ENCODE results near the gene SMAP1.

Gene SMAP1

DNA sequence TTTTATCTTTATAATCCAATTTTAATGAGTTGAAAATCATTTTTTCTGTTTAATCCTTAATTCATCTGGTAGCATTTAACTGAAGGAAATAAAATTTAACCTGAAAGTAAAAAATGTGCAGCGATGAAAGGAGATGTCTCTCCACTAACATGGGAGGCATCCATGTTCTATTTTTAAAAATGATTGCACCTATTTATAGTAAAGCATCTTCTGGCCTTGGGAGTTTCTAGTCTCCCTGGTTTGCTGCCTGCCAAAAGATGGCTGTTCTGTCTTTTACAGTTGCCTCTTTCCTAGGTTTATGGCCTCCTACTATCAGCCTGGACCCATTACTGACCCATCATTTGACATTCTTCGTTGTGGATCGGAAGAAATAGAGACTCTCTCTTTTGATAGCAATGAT, 146.2 kb downstream of the SMAP1 start:
- Histone ChIP-seq H3K27ac (ENCODE audit: low read depth, low read length) (no peak overlapping the region), H3K4me1 (ENCODE audit: insufficient read depth, low read length) (no peaks in the 10 kb centered on the region), H3K9ac (ENCODE audit: low read depth, low read length) (no peak overlapping the region), H3K27me3 (ENCODE audit: insufficient read depth, low read length) (no peaks in the 10 kb centered on the region), H3K9me3 (ENCODE audit: insufficient read depth, low read depth, low read length) (no peaks in the 10 kb centered on the region), H3K4me3 (ENCODE audit: low read length) (no peak overlapping the region), H3K36me3 (ENCODE audit: insufficient read depth, low read length) (no peaks in the 10 kb centered on the region)
- WGBS, result 82% methylated on average over 3 of the region's 3 CpGs

DNA sequence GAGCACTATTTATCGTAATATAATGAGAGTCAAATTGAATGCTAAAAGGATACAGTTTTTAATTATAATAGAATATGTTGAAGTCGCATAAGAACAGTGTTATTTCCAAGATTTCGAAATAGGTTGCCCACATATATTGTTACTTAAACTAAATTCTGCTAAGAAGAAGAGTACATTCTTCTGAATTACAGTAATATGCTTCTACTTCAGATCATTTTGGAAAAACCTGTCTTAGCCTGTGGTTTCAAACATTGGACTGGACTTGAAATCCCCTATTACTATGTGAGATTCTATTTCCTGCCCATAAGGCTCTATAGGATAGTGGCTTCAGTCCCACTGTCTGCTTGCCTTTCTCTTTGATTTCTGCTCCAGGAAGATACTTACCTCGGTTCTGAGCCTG, 152.0 kb downstream of the SMAP1 start:
- H3K36me3 ChIP-seq (ENCODE audit: insufficient read depth, low read length), result no peaks in the 10 kb centered on the region
- no peak overlapping the region for H3K4me3 ChIP-seq (ENCODE audit: low read length)
- H3K9ac ChIP-seq (ENCODE audit: low read depth, low read length), result no peak overlapping the region
- H3K9me3 ChIP-seq (ENCODE audit: insufficient read depth, low read depth, low read length), result no peaks in the 10 kb centered on the region
- H3K27me3 ChIP-seq (ENCODE audit: insufficient read depth, low read length), result no peaks in the 10 kb centered on the region
- H3K27ac ChIP-seq (ENCODE audit: low read depth, low read length), result no peak overlapping the region
- H3K4me1 ChIP-seq (ENCODE audit: insufficient read depth, low read length), result no peaks in the 10 kb centered on the region
- whole genome bisulfite sequencing, result 100% methylated on average over 3 of the region's 4 CpGs

DNA sequence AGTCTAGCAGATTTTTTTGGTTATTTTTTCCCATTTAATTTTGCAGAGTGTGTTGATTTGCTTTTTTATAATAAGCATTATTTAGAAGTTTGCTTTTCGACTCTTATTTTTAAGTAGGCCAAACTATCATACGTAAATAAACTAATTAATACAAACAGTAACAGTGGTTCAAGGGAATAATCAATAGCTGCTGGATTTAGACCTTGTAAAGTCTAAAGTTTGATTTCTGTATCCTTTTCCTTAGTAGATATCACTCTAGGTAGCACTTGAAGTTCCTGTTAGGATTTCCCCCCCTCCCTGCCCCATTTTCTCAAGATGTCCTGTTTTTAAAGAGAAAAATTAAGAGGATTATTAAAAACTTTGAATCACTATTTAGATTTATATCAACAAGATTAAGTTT, 153.1 kb downstream of the SMAP1 start:
- no CpG with 5 or more reads among the region's 2 CpGs for WGBS
- Histone ChIP-seq H3K27ac (ENCODE audit: low read depth, low read length) (no peak overlapping the region), H3K9ac (ENCODE audit: low read depth, low read length) (no peak overlapping the region), H3K9me3 (ENCODE audit: insufficient read depth, low read depth, low read length) (no peaks in the 10 kb centered on the region), H3K4me1 (ENCODE audit: insufficient read depth, low read length) (no peaks in the 10 kb centered on the region), H3K36me3 (ENCODE audit: insufficient read depth, low read length) (no peaks in the 10 kb centered on the region), H3K4me3 (ENCODE audit: low read length) (no peak overlapping the region), H3K27me3 (ENCODE audit: insufficient read depth, low read length) (no peaks in the 10 kb centered on the region)

DNA sequence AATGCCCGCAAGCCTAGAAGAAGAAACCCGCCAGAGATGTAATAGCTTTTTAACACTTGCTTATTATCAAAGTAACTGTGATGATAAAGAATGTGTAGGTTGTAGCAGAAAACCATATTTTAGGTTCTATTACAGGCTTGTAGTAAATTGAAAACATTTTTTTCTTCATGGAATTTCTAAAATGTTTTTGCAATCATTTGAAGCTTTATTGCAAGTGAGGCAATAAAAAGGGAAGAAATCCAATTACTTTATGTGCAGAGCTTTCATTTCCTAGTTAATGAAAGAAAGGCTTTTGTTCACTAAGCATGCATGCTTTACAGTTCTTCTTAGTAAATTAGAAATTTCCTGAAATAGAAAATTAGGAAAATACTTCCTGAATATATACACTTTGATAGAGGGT, 154.1 kb downstream of the SMAP1 start:
- no peak overlapping the region for H3K9ac ChIP-seq (ENCODE audit: low read depth, low read length)
- no peaks in the 10 kb centered on the region for H3K27me3 ChIP-seq (ENCODE audit: insufficient read depth, low read length)
- no peaks in the 10 kb centered on the region for H3K9me3 ChIP-seq (ENCODE audit: insufficient read depth, low read depth, low read length)
- no peak overlapping the region for H3K27ac ChIP-seq (ENCODE audit: low read depth, low read length)
- no peaks in the 10 kb centered on the region for H3K36me3 ChIP-seq (ENCODE audit: insufficient read depth, low read length)
- no peak overlapping the region for H3K4me3 ChIP-seq (ENCODE audit: low read length)
- no peaks in the 10 kb centered on the region for H3K4me1 ChIP-seq (ENCODE audit: insufficient read depth, low read length)
- WGBS, result no CpG with 5 or more reads among the region's 2 CpGs

DNA sequence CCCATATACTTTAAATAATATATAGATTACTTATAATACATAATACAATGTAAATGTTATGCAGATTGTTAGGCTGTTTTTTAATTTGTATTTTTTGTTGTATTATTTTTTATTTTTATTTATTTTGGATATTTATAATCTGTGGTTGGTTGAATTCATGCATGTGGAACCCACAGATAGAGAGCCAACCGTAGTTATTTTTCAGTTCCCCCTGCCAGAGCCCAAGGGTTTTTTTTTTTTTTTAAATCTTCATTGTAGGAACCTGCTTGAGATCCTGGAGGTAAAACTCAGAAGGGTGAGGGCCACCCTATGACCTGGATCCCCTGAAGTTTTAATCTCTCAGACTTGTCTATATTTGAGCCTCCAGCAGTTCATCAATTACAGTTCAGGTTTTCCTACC, 156.0 kb downstream of the SMAP1 start:
- Histone ChIP-seq H3K4me3 (ENCODE audit: low read length) (no peak overlapping the region), H3K27ac (ENCODE audit: low read depth, low read length) (no peak overlapping the region), H3K4me1 (ENCODE audit: insufficient read depth, low read length) (no peaks in the 10 kb centered on the region), H3K27me3 (ENCODE audit: insufficient read depth, low read length) (no peaks in the 10 kb centered on the region), H3K9me3 (ENCODE audit: insufficient read depth, low read depth, low read length) (no peaks in the 10 kb centered on the region), H3K36me3 (ENCODE audit: insufficient read depth, low read length) (no peaks in the 10 kb centered on the region), H3K9ac (ENCODE audit: low read depth, low read length) (no peak overlapping the region)
- 85% methylated on average over 1 of the region's 1 CpG for whole genome bisulfite sequencing

DNA sequence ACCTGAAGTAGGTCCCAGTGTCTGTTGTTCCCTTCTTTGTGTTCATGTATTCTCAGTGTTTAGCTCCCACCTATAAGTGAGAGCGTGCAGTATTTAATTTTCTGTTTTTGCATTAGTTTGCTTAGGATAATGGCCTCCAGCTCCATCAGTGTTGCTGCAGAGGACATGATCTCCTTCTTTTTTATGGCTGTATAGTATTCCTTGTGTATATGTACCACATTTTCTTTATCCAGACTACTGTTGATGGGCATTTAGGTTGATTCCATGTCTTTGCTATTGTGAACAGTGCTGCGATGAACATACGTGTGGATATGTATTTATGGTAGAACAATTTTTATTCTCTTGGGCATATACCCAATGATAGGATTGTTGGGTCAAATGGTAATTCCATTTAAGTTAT, 163.7 kb downstream of the SMAP1 start:
- WGBS, result 98% methylated on average over 3 of the region's 3 CpGs
- no peaks in the 10 kb centered on the region for H3K36me3 ChIP-seq (ENCODE audit: insufficient read depth, low read length)
- no peak overlapping the region for H3K27ac ChIP-seq (ENCODE audit: low read depth, low read length)
- no peaks in the 10 kb centered on the region for H3K9me3 ChIP-seq (ENCODE audit: insufficient read depth, low read depth, low read length)
- H3K4me3 ChIP-seq (ENCODE audit: low read length), result no peak overlapping the region
- no peak overlapping the region for H3K9ac ChIP-seq (ENCODE audit: low read depth, low read length)
- no peaks in the 10 kb centered on the region for H3K4me1 ChIP-seq (ENCODE audit: insufficient read depth, low read length)
- no peaks in the 10 kb centered on the region for H3K27me3 ChIP-seq (ENCODE audit: insufficient read depth, low read length)

DNA sequence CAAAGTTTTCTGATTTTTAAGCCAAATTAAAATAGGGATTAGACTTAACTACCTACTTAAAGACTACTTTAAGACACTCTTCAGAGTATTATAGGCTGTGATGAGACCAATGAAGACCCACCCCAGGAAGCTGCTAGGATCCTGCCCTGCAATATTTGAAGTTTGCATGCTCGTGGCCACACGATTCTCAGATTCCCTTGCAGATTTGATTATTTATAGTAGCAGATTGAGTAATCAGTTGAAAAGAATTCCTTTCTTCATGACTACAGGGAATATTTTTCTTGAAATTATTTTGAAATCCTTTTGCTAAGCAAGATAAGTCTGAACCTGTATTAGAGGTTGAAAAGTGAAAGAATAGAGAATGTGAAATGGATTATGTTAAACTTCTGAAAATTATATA, 166.8 kb downstream of the SMAP1 start:
- Histone ChIP-seq H3K27ac (ENCODE audit: low read depth, low read length) (no peak overlapping the region), H3K4me1 (ENCODE audit: insufficient read depth, low read length) (peaks cover 4% of the 10 kb centered on the region; the same call in 1 of the 2 replicates), H3K27me3 (ENCODE audit: insufficient read depth, low read length) (no peaks in the 10 kb centered on the region), H3K4me3 (ENCODE audit: low read length) (no peak overlapping the region), H3K9ac (ENCODE audit: low read depth, low read length) (no peak overlapping the region), H3K36me3 (ENCODE audit: insufficient read depth, low read length) (no peaks in the 10 kb centered on the region), H3K9me3 (ENCODE audit: insufficient read depth, low read depth, low read length) (no peaks in the 10 kb centered on the region)
- 95% methylated on average over 2 of the region's 2 CpGs for WGBS

DNA sequence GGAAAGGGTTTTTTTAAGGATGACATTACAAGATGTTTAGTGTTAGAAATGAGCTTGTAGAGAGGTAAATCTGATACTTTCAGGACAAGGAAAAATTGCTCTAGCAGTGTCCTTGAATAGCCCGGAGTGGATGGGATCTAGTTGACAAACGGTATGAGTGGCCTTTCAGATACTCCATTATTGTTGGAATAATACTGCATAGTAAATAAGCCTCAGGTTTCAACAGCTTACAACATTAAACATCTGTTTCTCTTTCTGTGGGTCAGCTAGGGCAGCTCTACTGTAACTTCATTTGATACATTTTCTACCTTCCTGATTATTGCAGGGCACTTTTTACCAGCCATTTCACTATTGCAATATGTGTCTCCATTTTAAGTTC, 171.2 kb downstream of the SMAP1 start:
- Histone ChIP-seq H3K9me3 (ENCODE audit: insufficient read depth, low read depth, low read length) (no peaks in the 10 kb centered on the region), H3K4me3 (ENCODE audit: low read length) (no peak overlapping the region), H3K4me1 (ENCODE audit: insufficient read depth, low read length) (peaks cover 4% of the 10 kb centered on the region; the same call in 1 of the 2 replicates), H3K9ac (ENCODE audit: low read depth, low read length) (no peak overlapping the region), H3K36me3 (ENCODE audit: insufficient read depth, low read length) (no peaks in the 10 kb centered on the region), H3K27ac (ENCODE audit: low read depth, low read length) (no peak overlapping the region), H3K27me3 (ENCODE audit: insufficient read depth, low read length) (no peaks in the 10 kb centered on the region)
- whole genome bisulfite sequencing, result 90% methylated on average over 2 of the region's 2 CpGs

DNA sequence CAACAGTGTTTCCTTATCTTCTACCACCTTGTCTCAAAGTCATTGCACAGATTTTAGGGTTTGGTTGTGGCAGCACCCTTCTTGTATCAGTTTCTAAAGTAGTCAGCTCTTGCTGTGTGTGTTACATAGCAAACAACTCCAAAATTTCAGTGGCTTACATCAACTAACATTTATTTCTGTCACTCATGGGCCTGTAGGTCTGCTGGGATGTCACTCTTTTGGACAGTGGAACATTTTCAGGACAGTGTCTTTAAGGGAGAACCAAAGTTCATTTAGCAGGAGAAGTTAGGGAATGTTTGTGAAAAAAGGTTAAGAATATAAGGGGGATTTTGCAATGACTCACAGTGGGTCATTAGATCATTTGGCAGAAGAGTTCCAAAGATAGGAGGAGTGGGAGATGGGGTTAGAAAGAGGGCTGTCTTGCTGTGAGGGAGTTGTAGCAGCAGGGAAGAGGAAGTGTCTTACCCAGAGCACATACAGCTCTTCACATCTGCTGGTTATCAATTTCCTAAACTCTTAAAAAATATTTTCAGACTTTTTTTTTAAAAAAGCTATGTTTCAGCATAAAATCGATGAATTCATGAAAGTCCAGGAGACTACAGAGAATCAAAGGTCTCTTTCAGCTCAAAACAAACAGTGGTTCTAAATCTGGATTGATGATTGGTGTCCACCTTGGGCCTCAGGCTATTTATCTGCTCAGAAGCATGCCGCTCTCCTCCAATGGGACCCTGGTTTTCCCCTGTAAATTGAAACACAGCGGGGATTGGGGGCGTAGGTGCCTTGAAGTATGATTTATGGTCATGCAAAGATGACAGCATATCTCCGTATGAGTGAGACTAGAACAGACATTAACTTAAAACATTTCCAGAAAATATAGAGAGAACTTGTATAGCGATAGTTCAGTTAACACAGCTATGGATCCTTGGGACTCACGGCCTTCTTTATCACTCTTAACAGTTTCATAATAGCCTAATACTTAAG, 171.9 kb downstream of the SMAP1 start:
- H3K27me3 ChIP-seq (ENCODE audit: insufficient read depth, low read length), result no peaks in the 10 kb centered on the region
- no peak overlapping the region for H3K4me3 ChIP-seq (ENCODE audit: low read length)
- H3K9ac ChIP-seq (ENCODE audit: low read depth, low read length), result no peak overlapping the region
- peaks cover 4% of the 10 kb centered on the region; the same call in 1 of the 2 replicates for H3K4me1 ChIP-seq (ENCODE audit: insufficient read depth, low read length)
- 97% methylated on average over 7 of the region's 7 CpGs for WGBS
- H3K36me3 ChIP-seq (ENCODE audit: insufficient read depth, low read length), result no peaks in the 10 kb centered on the region
- H3K9me3 ChIP-seq (ENCODE audit: insufficient read depth, low read depth, low read length), result no peaks in the 10 kb centered on the region
- no peak overlapping the region for H3K27ac ChIP-seq (ENCODE audit: low read depth, low read length)

DNA sequence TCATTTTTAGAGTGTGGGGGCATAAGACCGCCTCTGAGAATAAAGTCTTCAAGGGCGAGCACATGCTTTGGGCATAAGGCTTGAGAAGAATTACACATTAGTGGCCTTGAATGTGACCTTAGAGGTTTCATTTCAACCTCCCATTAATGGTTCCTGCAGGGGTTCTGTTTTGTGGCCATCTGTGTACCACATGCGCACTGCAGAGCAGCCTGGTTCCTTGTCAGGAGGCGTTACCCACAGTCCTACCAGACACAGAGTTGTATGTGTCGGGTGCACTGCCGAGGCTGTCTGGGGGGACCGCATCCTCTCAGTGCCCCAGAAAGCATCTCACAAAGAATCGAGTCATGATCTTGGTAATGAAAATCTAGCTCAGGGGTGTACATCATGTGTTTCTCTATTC, 173.4 kb downstream of the SMAP1 start:
- Histone ChIP-seq H3K27ac (ENCODE audit: low read depth, low read length) (no peak overlapping the region), H3K36me3 (ENCODE audit: insufficient read depth, low read length) (no peaks in the 10 kb centered on the region), H3K9me3 (ENCODE audit: insufficient read depth, low read depth, low read length) (no peaks in the 10 kb centered on the region), H3K4me3 (ENCODE audit: low read length) (no peak overlapping the region), H3K27me3 (ENCODE audit: insufficient read depth, low read length) (no peaks in the 10 kb centered on the region), H3K4me1 (ENCODE audit: insufficient read depth, low read length) (peaks cover 4% of the 10 kb centered on the region; the same call in 1 of the 2 replicates), H3K9ac (ENCODE audit: low read depth, low read length) (no peak overlapping the region)
- WGBS, result 97% methylated on average over 7 of the region's 8 CpGs

DNA sequence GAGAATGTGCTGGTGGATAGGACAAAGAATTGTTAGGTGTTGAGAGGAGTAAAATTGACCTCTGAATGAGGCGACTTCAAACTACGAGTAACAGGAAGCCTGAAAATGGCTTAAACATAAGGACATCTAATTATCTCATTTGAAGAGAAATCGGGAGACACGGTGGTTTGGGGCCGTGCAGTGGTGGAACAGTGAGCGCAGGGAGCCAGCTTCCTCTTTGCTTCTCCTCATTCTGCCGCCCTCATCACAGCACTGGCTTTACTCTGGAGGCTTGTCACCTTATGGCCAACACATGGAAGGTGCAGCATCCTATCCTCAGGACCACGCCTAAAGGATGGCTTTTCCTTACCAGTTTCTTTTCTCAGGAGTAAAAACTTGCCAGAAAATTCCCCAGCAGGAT, 174.9 kb downstream of the SMAP1 start:
- Histone ChIP-seq H3K4me1 (ENCODE audit: insufficient read depth, low read length) (peaks cover 4% of the 10 kb centered on the region; the same call in 1 of the 2 replicates), H3K27ac (ENCODE audit: low read depth, low read length) (no peak overlapping the region), H3K4me3 (ENCODE audit: low read length) (no peak overlapping the region), H3K36me3 (ENCODE audit: insufficient read depth, low read length) (no peaks in the 10 kb centered on the region), H3K27me3 (ENCODE audit: insufficient read depth, low read length) (no peaks in the 10 kb centered on the region), H3K9me3 (ENCODE audit: insufficient read depth, low read depth, low read length) (peaks cover under 1% of the 10 kb centered on the region; the same call in 1 of the 2 replicates), H3K9ac (ENCODE audit: low read depth, low read length) (no peak overlapping the region)
- WGBS, result 92% methylated on average over 8 of the region's 8 CpGs

Measured in HUES64 (cell line).